HUES6 (cell line): ENCODE data around the gene C2.
"Not testable (repeated sequence)": the region's sequence is repeated elsewhere in the genome, so short reads cannot be mapped to it uniquely, and the experiment has no call there.

ENCODE experiments used
- H3K27ac ChIP-seq: 2 replicates; pipeline ENCODE4 v1.7.0; 2013; ENCODE audit warnings: low read depth, mild to moderate bottlenecking, low read length, inconsistent platforms
- H3K27me3 ChIP-seq: 2 replicates; pipeline ENCODE4 v1.6.1; 2013; ENCODE audit warnings: low read length; ENCODE audit not compliant: control insufficient read depth, insufficient read depth
- H3K36me3 ChIP-seq: 2 replicates; pipeline ENCODE4 v1.6.1; 2013; ENCODE audit warnings: low read length; ENCODE audit not compliant: control insufficient read depth, insufficient read depth
- H3K4me1 ChIP-seq: 2 replicates; pipeline ENCODE4 v1.6.1; 2013; ENCODE audit warnings: low read length; ENCODE audit not compliant: control insufficient read depth, insufficient read depth
- H3K4me3 ChIP-seq: 2 replicates; pipeline ENCODE4 v1.5.1; 2013; ENCODE audit warnings: low read depth, low read length
- H3K9ac ChIP-seq: one replicate; pipeline ENCODE4 v1.6.1; 2013; ENCODE audit warnings: mild to moderate bottlenecking, low read length
- H3K9me3 ChIP-seq: 2 replicates; pipeline ENCODE4 v1.6.1; 2013; ENCODE audit warnings: low read depth, low read length; ENCODE audit not compliant: control insufficient read depth, insufficient read depth

C2 gene

GRCh38 chr6:31989363-31989762, 61.8 kb downstream of the C2 start:
- H3K27ac ChIP-seq, H3K9ac ChIP-seq, H3K27me3 ChIP-seq, H3K4me3 ChIP-seq, H3K9me3 ChIP-seq, H3K4me1 ChIP-seq, H3K36me3 ChIP-seq: not testable (repeated sequence)

DNA sequence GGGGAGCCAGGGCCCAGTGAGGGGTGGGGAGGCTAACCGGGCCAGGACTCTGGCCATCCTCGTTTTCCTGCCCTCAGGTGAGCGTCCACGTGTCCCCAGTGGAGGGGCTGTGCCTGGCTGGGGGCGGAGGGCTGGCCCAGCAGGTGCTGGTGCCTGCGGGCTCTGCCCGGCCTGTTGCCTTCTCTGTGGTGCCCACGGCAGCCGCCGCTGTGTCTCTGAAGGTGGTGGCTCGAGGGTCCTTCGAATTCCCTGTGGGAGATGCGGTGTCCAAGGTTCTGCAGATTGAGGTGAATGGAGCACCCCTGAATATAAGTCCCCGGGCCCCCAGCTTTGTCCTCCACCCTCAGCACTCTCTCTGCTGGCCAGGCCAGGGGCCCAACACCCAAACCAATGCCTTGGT, 66.9 kb downstream of the C2 start:
- not testable (repeated sequence) for H3K27me3 ChIP-seq, H3K4me3 ChIP-seq, H3K36me3 ChIP-seq, H3K4me1 ChIP-seq, H3K9me3 ChIP-seq, H3K9ac ChIP-seq, H3K27ac ChIP-seq
